GM10266 (cell line): ENCODE data around the gene PLPPR1.

Source experiments
- DNase-seq: peaks from one replicate; pipeline ENCODE4 v3.0.0; 2012; ENCODE audit errors: extremely low spot score
- CTCF ChIP-seq: IDR thresholded peaks from 2 replicates; pipeline ENCODE4 v1.5.1; 2012; ENCODE audit warnings: mild to moderate bottlenecking, low read depth; ENCODE audit not compliant: control insufficient read depth, insufficient read depth; ENCODE audit errors: missing control alignments

Gene PLPPR1

GRCh38 chr9:101065930-101066329 lies 37.4 kb downstream of the PLPPR1 start:
- no peak for TF ChIP-seq CTCF
- no peak for DNase-seq

- no peak for TF ChIP-seq CTCF
- no peak for DNase-seq
These were observed 40.2 kb downstream of the PLPPR1 start for GRCh38 chr9:101068696-101069095.

- no peak for TF ChIP-seq CTCF
- no peak for DNase-seq
These were observed 43.7 kb downstream of the PLPPR1 start for GRCh38 chr9:101072259-101072658.

- no peak for TF ChIP-seq CTCF
- DNase-seq, result no peak
These were observed 44.6 kb downstream of the PLPPR1 start for GRCh38 chr9:101073122-101073521.

- TF ChIP-seq CTCF, result no peak
These were observed 53.1 kb downstream of the PLPPR1 start for GRCh38 chr9:101081641-101082040.

GRCh38 chr9:101083448-101084202 lies 55.1 kb downstream of the PLPPR1 start:
- DNase-seq, result no peak
- TF ChIP-seq CTCF, result no peak

More at GRCh38 chr9:101081641-101082040, 53.1 kb downstream of the PLPPR1 start:
- DNase-seq, result no peak

- no peak for TF ChIP-seq CTCF
- DNase-seq, result no peak
These were observed 58.9 kb downstream of the PLPPR1 start for GRCh38 chr9:101087426-101087825.
